ENCODE results near the gene TENM4. TPM values are rescaled to one million over a fixed set of nuclear protein-coding genes. Genes with fewer than 3 reads are reported as not detected.

The TENM4 gene
- total and polyA plus RNA-seq, 2 of the 8 experiments (the other 6 are each of a cell fraction or from before 2014, with no cell fraction given): 3.5 to 7.2 TPM

GRCh38 chr11:78927511-78927910 lies 513.3 kb downstream of the TENM4 start:
- no peak overlapping the region for H3K9ac ChIP-seq (replicated peaks in 1 of 4; ENCODE audit: extremely low read depth in 1 of 4, low read depth in 3 of 4, low read length in 3 of 4)
- H3K79me1 ChIP-seq (ENCODE audit: low read depth, low read length): no peaks in the 10 kb centered on the region
- H4K8ac ChIP-seq (ENCODE audit: extremely low read depth, insufficient read depth, low read length): no peak overlapping the region
- H3K23me2 ChIP-seq (ENCODE audit: low read depth, low read length): no peaks in the 10 kb centered on the region
- 0 out of 2 replicates have a peak overlapping the region, but pooled peaks have one; percentile 47 for H2AK5ac ChIP-seq (ENCODE audit: low read depth, low read length)
- no peaks in the 10 kb centered on the region for H3K36me3 ChIP-seq (ENCODE audit: control insufficient read depth in 2 of 4, insufficient read depth in 4 of 4, low read length in 3 of 4)
- no peak overlapping the region for H3K56ac ChIP-seq (replicated peaks; ENCODE audit: insufficient read length, low read depth, low read length)
- DNase-seq (ENCODE audit: low read depth in 1 of 2, low spot score in 2 of 2): no peak
- H3K14ac ChIP-seq (ENCODE audit: insufficient read length): no peak overlapping the region
- no peak overlapping the region for H4K5ac ChIP-seq (ENCODE audit: insufficient read length, low read depth, low read length)
- no peak overlapping the region for H3K4ac ChIP-seq (replicated peaks; ENCODE audit: insufficient read length, low read depth, low read length)
- peaks cover 26 to 53% (median 51%) of the 10 kb centered on the region in 4 experiments for H3K27me3 ChIP-seq (replicated peaks in 1 of 4; ENCODE audit: control insufficient read depth in 3 of 4, extremely low read depth in 1 of 4, insufficient read depth in 3 of 4, low read length in 3 of 4)
- H3K9me3 ChIP-seq (ENCODE audit: insufficient read depth in 2 of 2, low read depth in 1 of 2, low read length in 1 of 2): no peaks in the 10 kb centered on the region; a peak in 1 of 4 replicates
- TF ChIP-seq NANOG (IDR thresholded peaks at IDR 0.05; ENCODE audit: insufficient read depth, low read depth, low read length, poor library complexity, severe bottlenecking) (no peak), CTCF (IDR thresholded peaks at IDR 0.05; ENCODE audit: control extremely low read depth in 1 of 3, insufficient read depth in 1 of 3, low read depth in 1 of 3, low read length in 3 of 3) (no peak)
- H4K20me1 ChIP-seq (replicated peaks in 1 of 2; ENCODE audit: control insufficient read depth in 1 of 2, insufficient read depth in 2 of 2, low read length in 2 of 2): peaks cover 2 to 6% of the 10 kb centered on the region in 2 experiments
- no peak overlapping the region for H3K4me3 ChIP-seq (ENCODE audit: extremely low read depth in 1 of 4, insufficient read depth in 2 of 4, low read depth in 3 of 4, low read length in 4 of 4)
- 88% methylated on average over 3 of the region's 3 CpGs; no CpG with 5 or more reads in 1 of the 2 experiments for WGBS, 2 experiments (ENCODE audit: extremely low coverage in 1 of 2, insufficient coverage in 1 of 2, insufficient read length in 1 of 2, insufficient replicate concordance in 2 of 2, low coverage in 1 of 2, low lambda C conversion rate in 2 of 2, missing lambda C conversion rate in 1 of 2)
- no peak overlapping the region for H2BK120ac ChIP-seq (replicated peaks; ENCODE audit: low read depth, low read length)
- H3K79me2 ChIP-seq (ENCODE audit: control insufficient read depth in 1 of 2, insufficient read depth in 2 of 2, low read length in 2 of 2): no peaks in the 10 kb centered on the region
- no peak overlapping the region for H2BK12ac ChIP-seq (ENCODE audit: low read depth, low read length)
- peak overlapping the region in 1 of 2 experiments; percentile 6; a peak in 1 of 4 replicates for H3K4me2 ChIP-seq (ENCODE audit: insufficient read depth in 1 of 2, low read depth in 2 of 2, low read length in 2 of 2)
- no peak overlapping the region for H2BK20ac ChIP-seq (ENCODE audit: low read length)
- FAIRE-seq: no peak
- no peak overlapping the region for H3K27ac ChIP-seq (ENCODE audit: low read depth, low read length)
- H3K4me1 ChIP-seq (replicated peaks in 1 of 4; ENCODE audit: control insufficient read depth in 3 of 4, insufficient read depth in 4 of 4, low read length in 3 of 4): peaks cover 8 to 22% (median 18%) of the 10 kb centered on the region in 4 experiments; a peak in 6 of 7 replicates
- H2BK15ac ChIP-seq (ENCODE audit: low read length): no peak overlapping the region
- H3K23ac ChIP-seq (ENCODE audit: insufficient read length): no peak overlapping the region
- ChIA-PET POLR2A (ENCODE audit: partially characterized antibody) (no interaction called here), CTCF (ENCODE audit: partially characterized antibody) (interaction anchor here (0.7 to 3.1 kb wide), 3 partner anchors 10 to 212 kb away, joined by 3 to 10 read pairs (median 5); no protein-coding TSS in a partner anchor)
- no peak overlapping the region for H2AFZ ChIP-seq (ENCODE audit: low read length)
- H3K18ac ChIP-seq (ENCODE audit: extremely low read depth, low read length): no peak overlapping the region; the same call in 1 of the 2 replicates
- no peak overlapping the region for H4K91ac ChIP-seq (replicated peaks; ENCODE audit: insufficient read length, low read length)
- no peak overlapping the region for H2BK5ac ChIP-seq (ENCODE audit: low read depth, low read length)
